Renal cortex interstitium (tissue), 15 donors: ENCODE data around the gene KCNJ8. TPM values are rescaled to one million over a fixed set of nuclear protein-coding genes. Genes with fewer than 3 reads are reported as not detected.
"Not testable (repeated sequence)": the region's sequence is repeated elsewhere in the genome, so short reads cannot be mapped to it uniquely, and the experiment has no call there.

ENCODE experiments used
- DNase-seq, 11 donors: peaks; one replicate each; pipeline ENCODE4 v3.0.0-alpha.2; 2013; ENCODE audit warnings: low read depth in 9 of 11, low spot score in 4 of 11; ENCODE audit errors: extremely low read depth in 1 of 11
- long read RNA-seq, 16 experiments: transcript quantifications; one replicate each; lab custom pipeline, GENCODE V29; 2026
- polyA plus RNA-seq, 3 donors: library from polyadenylated mRNA; unstranded; fragments of 120-200 nt; gene quantifications; one replicate each; pipeline ENCODE4 v1.2.1, GENCODE V29; 2013; ENCODE audit not compliant: insufficient read length in 3 of 3

KCNJ8 gene
- polyA plus RNA-seq: 10 to 100 TPM; 20.6 to 22.9 (median 20.8) TPM
- long read RNA-seq, donor 1, transcript KCNJ8-201 (3 exons, 2,389 nt): major isoform, 5 of 5 reads
- long read RNA-seq, donor 1, partial matches to known transcripts: 0 of 5 reads
- long read RNA-seq, donor 1, other reads (novel, unspliced or antisense): 0 of 5 reads
- long read RNA-seq, donor 2, transcript KCNJ8-201 (3 exons, 2,389 nt): major isoform, 7 of 7 reads
- long read RNA-seq, donor 2, partial matches to known transcripts: 0 of 7 reads
- long read RNA-seq, donor 2, other reads (novel, unspliced or antisense): 0 of 7 reads
- long read RNA-seq, donor 3, transcript KCNJ8-201 (3 exons, 2,389 nt): major isoform, 8 of 8 reads
- long read RNA-seq, donor 3, partial matches to known transcripts: 0 of 8 reads
- long read RNA-seq, donor 3, other reads (novel, unspliced or antisense): 0 of 8 reads
- long read RNA-seq, donor 4, transcript KCNJ8-201 (3 exons, 2,389 nt): major isoform, 6 of 6 reads
- long read RNA-seq, donor 4, partial matches to known transcripts: 0 of 6 reads
- long read RNA-seq, donor 4, other reads (novel, unspliced or antisense): 0 of 6 reads
- long read RNA-seq, donor 5: 0 reads
- long read RNA-seq, donor 6, partial matches to known transcripts: 0 of 3 reads
- long read RNA-seq, donor 6, other reads (novel, unspliced or antisense): 0 of 3 reads
- long read RNA-seq, donor 7, transcript KCNJ8-201 (3 exons, 2,389 nt): major isoform, 13 of 13 reads
- long read RNA-seq, donor 7, partial matches to known transcripts: 0 of 13 reads
- long read RNA-seq, donor 7, other reads (novel, unspliced or antisense): 0 of 13 reads
- long read RNA-seq, donor 8, transcript KCNJ8-201 (3 exons, 2,389 nt): major isoform, 10 of 10 reads
- long read RNA-seq, donor 8, partial matches to known transcripts: 0 of 10 reads
- long read RNA-seq, donor 8, other reads (novel, unspliced or antisense): 0 of 10 reads
- long read RNA-seq, donor 9, transcript KCNJ8-201 (3 exons, 2,389 nt): major isoform, 7 of 7 reads
- long read RNA-seq, donor 9, partial matches to known transcripts: 0 of 7 reads
- long read RNA-seq, donor 9, other reads (novel, unspliced or antisense): 0 of 7 reads
- long read RNA-seq, donor 10, transcript KCNJ8-201 (3 exons, 2,389 nt): major isoform, 6 of 6 reads
- long read RNA-seq, donor 10, partial matches to known transcripts: 0 of 6 reads
- long read RNA-seq, donor 10, other reads (novel, unspliced or antisense): 0 of 6 reads
- long read RNA-seq, donor 11, partial matches to known transcripts: 0 of 2 reads
- long read RNA-seq, donor 11, other reads (novel, unspliced or antisense): 0 of 2 reads
- long read RNA-seq, donor 12, partial matches to known transcripts: 0 of 1 reads
- long read RNA-seq, donor 12, other reads (novel, unspliced or antisense): 0 of 1 reads
- long read RNA-seq, donor 13: 0 reads
- long read RNA-seq, donor 14, transcript KCNJ8-201 (3 exons, 2,389 nt): major isoform, 8 of 8 reads
- long read RNA-seq, donor 14, partial matches to known transcripts: 0 of 8 reads
- long read RNA-seq, donor 14, other reads (novel, unspliced or antisense): 0 of 8 reads
- long read RNA-seq, donor 15, partial matches to known transcripts: 0 of 1 reads
- long read RNA-seq, donor 15, other reads (novel, unspliced or antisense): 0 of 1 reads
- long read RNA-seq, donor 16, transcript KCNJ8-201 (3 exons, 2,389 nt): major isoform, 14 of 14 reads
- long read RNA-seq, donor 16, partial matches to known transcripts: 0 of 14 reads
- long read RNA-seq, donor 16, other reads (novel, unspliced or antisense): 0 of 14 reads

DNA sequence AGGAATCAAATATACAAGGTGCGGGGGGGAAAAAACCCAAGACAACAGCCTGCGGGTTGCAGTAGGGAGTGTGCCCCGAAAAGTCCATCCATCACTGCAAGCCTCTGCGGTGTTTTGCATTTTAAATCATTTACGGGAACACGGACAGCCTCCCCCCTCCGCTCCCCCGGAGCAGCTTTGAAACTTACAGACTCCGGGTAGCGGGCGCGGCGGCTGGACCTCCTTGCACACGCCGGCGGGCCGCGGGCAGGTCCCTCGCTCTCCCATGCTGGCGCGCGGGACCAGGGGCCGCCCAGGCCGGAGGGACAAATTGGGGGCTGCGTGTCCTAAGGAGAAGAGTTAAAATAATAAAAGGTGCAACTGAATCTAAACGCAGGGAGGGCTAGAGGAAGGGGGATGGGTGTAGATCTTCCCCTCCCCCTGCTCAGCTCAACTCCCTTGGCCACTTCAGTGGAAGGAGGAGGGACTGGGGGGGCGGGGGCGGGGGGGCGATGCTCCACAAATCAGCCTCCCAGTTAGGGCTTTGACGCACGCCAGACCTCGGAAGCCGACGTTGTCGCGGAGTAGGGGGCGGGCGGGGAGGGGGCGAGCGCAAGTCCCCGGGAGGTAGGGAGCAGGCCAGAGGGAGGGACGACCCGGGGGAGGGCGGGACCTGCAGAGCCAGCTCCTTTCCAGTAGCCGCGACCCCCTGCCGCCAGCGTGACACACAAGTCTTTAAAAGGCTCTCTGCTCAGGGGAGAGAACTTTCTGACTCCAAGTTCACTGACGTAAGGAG, at the start of gene KCNJ8:
KCNJ8 (minus strand) TSS at position 349 of the 775 bp plus-strand sequence. CDS start 1,090 bp downstream, outside the sequence.
- DNase-seq: peak in 10 of 11 donors; percentile 55 to 76 (median 68)

- no peak for DNase-seq
These were observed 49.1 kb upstream of the KCNJ8 start for GRCh38 chr12:21823581-21823980.

GRCh38 chr12:21819678-21820077, 45.2 kb upstream of the KCNJ8 start:
- no peak for DNase-seq

DNA sequence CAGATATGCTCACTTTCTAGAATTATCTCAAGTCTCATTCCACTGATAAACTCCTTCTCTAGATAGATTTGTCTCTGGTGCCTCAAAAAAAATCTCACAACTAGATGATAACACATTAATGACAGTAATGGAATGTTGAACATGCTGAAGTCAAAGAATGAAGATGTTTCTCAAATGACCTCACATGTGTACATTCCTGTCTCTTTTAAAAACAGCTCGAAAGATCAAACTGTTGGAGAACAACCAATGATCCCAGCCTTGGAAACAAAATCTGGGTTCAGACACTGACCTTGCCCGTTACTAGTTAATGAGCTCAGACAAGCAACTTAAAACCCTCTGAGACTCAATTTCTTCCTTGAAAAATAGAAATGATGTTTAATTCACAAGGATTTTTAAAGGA, 44.7 kb upstream of the KCNJ8 start:
- peak in 3 of 11 donors; percentile 20 to 42 (median 31) for DNase-seq

DNA sequence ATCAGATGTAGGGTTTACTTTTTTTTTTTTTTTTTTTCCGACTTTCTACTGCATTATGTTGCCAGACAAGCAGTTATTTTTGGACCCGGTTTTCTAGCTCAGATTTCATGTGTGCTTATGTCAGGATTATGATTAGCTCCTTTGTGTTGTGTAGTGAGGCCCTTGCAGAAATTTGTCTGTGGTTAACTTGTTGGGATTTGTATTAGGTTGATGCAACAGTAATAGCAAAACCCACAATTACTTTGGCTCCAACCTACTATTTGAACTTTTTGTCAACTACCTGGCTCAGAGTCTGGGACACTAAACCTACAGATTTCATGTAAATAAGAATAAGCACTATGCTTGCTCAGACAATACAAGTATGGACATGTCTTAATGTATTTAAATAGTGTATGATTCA, 44.1 kb upstream of the KCNJ8 start:
- no peak for DNase-seq

GRCh38 chr12:21815306-21816062, 41.0 kb upstream of the KCNJ8 start:
- DNase-seq: no peak

DNA sequence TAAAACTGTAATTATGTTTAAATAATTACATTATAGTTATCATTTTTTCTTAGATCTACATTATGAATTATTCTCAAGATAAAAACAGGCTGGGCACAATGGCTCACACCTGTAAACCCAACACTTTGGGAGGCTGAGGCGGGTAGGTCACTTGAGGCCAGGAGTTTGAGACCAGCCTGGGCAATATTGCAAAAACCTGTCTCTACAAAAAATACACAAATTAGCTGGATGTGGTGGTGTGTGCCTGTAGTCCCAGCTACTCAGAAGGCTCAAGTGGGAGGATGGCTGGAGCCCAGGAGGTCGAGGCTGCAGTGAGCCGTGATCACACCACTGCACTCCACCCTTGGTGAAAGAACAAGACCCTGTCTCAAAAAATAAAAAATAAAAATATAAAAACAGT, 40.3 kb upstream of the KCNJ8 start:
- DNase-seq: no peak

DNA sequence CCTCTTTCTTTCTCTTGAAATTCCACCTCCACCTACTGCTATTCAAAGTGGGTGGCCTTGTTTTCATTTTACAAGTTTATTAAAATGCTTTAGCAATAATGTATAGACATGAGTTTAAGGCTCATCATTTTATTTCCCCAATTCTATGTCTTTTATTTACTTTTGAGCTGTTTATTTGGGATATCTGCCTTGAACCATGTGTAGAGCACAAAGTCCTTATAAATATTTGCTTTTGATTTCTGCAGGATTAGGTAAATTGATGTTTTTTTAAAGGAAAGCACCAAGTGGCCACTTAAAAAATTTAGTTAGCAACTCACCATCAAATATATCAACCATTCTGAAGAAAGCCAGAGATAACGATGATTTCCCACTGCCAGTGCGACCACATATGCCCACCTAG, 39.8 kb upstream of the KCNJ8 start:
- no peak for DNase-seq

GRCh38 chr12:21813751-21814150, 39.2 kb upstream of the KCNJ8 start:
- DNase-seq: no peak

GRCh38 chr12:21813125-21813524, 38.6 kb upstream of the KCNJ8 start:
- DNase-seq: no peak

GRCh38 chr12:21812340-21812739, 37.8 kb upstream of the KCNJ8 start:
- DNase-seq: not testable (repeated sequence)

DNA sequence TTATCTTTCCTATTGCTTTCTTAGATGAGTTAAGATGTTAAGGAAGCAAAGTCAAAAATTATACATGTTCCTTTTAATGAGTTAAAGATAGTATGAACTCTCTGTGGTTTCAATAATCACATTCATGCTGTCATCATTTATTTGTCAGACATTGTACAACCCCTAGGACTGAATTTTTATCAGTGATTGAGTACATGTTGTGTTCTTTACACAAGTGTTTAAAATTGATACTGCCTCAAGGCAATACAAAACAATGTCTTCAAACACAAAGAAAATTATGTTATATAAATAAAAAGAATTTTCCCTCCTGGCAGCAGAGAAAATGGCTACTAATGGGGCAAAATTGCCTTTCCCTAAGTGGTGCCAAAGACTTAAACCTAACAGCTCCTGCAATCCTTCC, 34.6 kb upstream of the KCNJ8 start:
- DNase-seq: no peak

DNA sequence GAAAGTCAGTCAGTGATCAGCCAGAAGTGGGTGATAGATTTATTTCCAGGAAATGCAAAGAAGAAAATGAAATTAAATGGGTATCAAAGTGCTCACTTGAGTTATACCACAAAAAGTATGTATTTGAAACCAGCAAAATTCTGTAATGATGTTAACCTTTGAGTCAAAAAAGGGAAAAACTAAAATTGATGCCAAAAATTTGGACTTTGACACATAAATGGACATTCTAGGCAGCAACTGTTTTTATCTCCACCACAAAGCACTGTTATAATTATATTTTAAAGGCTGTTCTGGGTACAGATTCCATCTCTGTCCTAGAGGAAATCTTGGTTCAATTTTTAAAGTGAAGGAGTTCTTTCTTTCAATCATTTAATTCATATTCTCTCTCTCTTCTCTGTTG, 31.7 kb upstream of the KCNJ8 start:
- DNase-seq: no peak

- DNase-seq: no peak
These were observed 27.2 kb upstream of the KCNJ8 start for GRCh38 chr12:21801522-21802288.

GRCh38 chr12:21800011-21800410, 25.5 kb upstream of the KCNJ8 start:
- no peak for DNase-seq

GRCh38 chr12:21797539-21797938, 23.0 kb upstream of the KCNJ8 start:
- no peak for DNase-seq
